Measurements from ENCODE around the gene KCNMA1. TPM values are rescaled to one million over a fixed set of nuclear protein-coding genes. Genes with fewer than 3 reads are reported as not detected.
"Not testable (repeated sequence)": the region's sequence is repeated elsewhere in the genome, so short reads cannot be mapped to it uniquely, and the experiment has no call there.

Gene KCNMA1
- total RNA-seq, 1 donor from 2014 or later = 30.1 TPM

DNA sequence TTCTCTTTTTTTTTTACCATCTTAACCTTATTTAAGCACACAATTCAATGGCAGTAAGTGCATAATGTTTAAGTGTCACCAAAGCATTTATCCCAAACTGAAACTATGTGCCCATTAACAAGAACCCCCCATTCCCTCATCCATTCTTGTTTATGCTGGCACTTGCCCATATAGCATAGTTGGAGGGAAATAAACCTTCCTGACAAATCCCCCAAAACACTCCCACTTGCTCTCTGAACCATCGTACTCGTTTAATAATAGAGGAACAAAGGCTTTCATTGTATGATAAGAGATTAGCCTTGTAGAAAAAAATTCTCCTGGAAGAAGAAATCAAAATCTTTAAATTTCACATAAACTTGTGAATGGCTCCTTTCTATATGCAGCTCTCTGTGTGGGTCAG, 26.4 kb upstream of the KCNMA1 start:
- H3K36me3 Mint-ChIP-seq = peaks cover 3% of the 10 kb centered on the region
- peaks cover 28% of the 10 kb centered on the region for H3K4me1 Mint-ChIP-seq (ENCODE audit: unreplicated experiment)
- TF ChIP-seq, protein P1, sequence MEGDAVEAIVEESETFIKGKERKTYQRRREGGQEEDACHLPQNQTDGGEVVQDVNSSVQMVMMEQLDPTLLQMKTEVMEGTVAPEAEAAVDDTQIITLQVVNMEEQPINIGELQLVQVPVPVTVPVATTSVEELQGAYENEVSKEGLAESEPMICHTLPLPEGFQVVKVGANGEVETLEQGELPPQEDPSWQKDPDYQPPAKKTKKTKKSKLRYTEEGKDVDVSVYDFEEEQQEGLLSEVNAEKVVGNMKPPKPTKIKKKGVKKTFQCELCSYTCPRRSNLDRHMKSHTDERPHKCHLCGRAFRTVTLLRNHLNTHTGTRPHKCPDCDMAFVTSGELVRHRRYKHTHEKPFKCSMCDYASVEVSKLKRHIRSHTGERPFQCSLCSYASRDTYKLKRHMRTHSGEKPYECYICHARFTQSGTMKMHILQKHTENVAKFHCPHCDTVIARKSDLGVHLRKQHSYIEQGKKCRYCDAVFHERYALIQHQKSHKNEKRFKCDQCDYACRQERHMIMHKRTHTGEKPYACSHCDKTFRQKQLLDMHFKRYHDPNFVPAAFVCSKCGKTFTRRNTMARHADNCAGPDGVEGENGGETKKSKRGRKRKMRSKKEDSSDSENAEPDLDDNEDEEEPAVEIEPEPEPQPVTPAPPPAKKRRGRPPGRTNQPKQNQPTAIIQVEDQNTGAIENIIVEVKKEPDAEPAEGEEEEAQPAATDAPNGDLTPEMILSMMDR (conservative IDR thresholded peaks at IDR 0.05) = no peak
- DNase-seq (ENCODE audit: extremely low spot score, unreplicated experiment) = no peak
- peak overlapping the region; percentile 32 for H3K27ac Mint-ChIP-seq
- H3K9me3 Mint-ChIP-seq = peaks cover 5% of the 10 kb centered on the region
- no peak overlapping the region for H3K4me3 Mint-ChIP-seq
- H3K27me3 Mint-ChIP-seq = peaks cover 15% of the 10 kb centered on the region

DNA sequence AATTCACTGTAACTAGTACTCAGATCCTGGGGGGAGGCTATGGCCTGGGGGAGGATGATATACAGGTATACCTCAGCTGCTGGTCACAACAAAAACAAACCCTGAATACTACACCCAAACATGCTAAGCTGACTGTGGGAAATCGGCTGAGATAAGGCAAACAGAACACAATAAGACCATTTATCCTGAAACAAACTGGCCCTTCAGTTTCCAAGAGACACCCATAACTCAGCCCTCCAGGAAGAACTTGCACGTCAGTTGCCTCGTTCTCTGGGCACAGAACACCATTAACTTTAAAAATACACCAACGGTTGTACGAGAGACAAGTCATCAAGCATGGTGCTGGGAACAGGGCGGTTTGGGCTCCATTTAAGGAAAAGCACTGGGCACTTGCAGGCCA, 24.1 kb upstream of the KCNMA1 start:
- peaks cover 17% of the 10 kb centered on the region for H3K9me3 Mint-ChIP-seq
- peaks cover 28% of the 10 kb centered on the region for H3K4me1 Mint-ChIP-seq (ENCODE audit: unreplicated experiment)
- H3K27me3 Mint-ChIP-seq = peaks cover 6% of the 10 kb centered on the region
- peaks cover 6% of the 10 kb centered on the region for H3K36me3 Mint-ChIP-seq
- TF ChIP-seq, protein P1 (conservative IDR thresholded peaks at IDR 0.05) = no peak
- H3K4me3 Mint-ChIP-seq = no peak overlapping the region
- H3K27ac Mint-ChIP-seq = no peak overlapping the region
- no peak for DNase-seq (ENCODE audit: extremely low spot score, unreplicated experiment)

DNA sequence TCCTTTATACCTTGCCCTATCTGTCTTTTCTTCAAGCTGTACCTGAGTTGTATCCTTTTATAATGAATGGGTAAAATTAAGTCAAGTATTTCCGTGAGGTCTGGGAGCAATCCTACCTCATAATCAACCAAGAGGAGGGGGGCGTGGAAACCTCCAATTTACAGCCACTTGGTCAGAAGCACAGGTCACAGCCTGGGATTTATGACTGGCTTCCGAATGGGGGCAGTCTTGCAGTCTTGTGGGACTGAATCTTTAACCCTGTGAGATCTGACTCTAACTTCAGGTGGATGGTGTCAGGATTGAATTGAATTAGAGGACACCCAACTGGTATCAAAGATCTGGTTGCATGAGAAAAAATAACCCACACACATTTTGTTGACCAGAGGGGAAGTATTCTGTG, 23.5 kb upstream of the KCNMA1 start:
- H3K36me3 Mint-ChIP-seq = peaks cover 6% of the 10 kb centered on the region
- H3K27ac Mint-ChIP-seq = no peak overlapping the region
- H3K9me3 Mint-ChIP-seq = peaks cover 17% of the 10 kb centered on the region
- no peak for DNase-seq (ENCODE audit: extremely low spot score, unreplicated experiment)
- TF ChIP-seq, protein P1 (conservative IDR thresholded peaks at IDR 0.05) = no peak
- H3K4me1 Mint-ChIP-seq (ENCODE audit: unreplicated experiment) = peaks cover 28% of the 10 kb centered on the region
- peaks cover 7% of the 10 kb centered on the region for H3K27me3 Mint-ChIP-seq
- H3K4me3 Mint-ChIP-seq = no peak overlapping the region

- peaks cover 25% of the 10 kb centered on the region for H3K4me1 Mint-ChIP-seq (ENCODE audit: unreplicated experiment)
- H3K27ac Mint-ChIP-seq = peak overlapping the region; percentile 9
- peaks cover 17% of the 10 kb centered on the region for H3K9me3 Mint-ChIP-seq
Observed at GRCh38 chr10:77659046-77659670, 21.6 kb upstream of the KCNMA1 start.

DNA sequence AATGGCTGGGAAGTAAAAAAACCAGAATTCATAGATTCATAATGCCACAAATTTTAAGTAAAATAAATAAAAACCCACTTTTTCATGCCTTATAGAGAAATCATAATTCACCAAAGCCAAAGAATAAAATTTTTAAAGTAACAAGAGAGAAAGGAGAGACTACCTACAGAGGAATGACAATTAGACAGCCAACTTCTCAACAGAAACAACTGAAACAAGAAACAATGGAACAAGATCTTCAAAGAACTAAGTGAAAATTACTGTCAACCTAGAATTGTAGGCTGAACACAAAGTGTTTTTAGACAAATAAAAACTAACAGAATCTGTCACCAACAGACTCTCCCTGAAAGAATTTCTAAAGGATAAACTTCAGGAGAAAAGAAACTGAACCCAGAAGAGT, 15.6 kb upstream of the KCNMA1 start:
- peaks cover 3% of the 10 kb centered on the region for H3K4me1 Mint-ChIP-seq (ENCODE audit: unreplicated experiment)
- no peaks in the 10 kb centered on the region for H3K36me3 Mint-ChIP-seq
- H3K4me3 Mint-ChIP-seq = no peak overlapping the region
- peaks cover 9% of the 10 kb centered on the region for H3K9me3 Mint-ChIP-seq
- TF ChIP-seq, protein P1 (conservative IDR thresholded peaks at IDR 0.05) = no peak
- no peak for DNase-seq (ENCODE audit: extremely low spot score, unreplicated experiment)
- H3K27me3 Mint-ChIP-seq = peaks cover 10% of the 10 kb centered on the region
- no peak overlapping the region for H3K27ac Mint-ChIP-seq

More at GRCh38 chr10:77659046-77659670, 21.6 kb upstream of the KCNMA1 start:
- H3K4me3 Mint-ChIP-seq; DNase-seq (ENCODE audit: extremely low spot score, unreplicated experiment); H3K36me3 Mint-ChIP-seq; H3K27me3 Mint-ChIP-seq: not testable (repeated sequence)

DNA sequence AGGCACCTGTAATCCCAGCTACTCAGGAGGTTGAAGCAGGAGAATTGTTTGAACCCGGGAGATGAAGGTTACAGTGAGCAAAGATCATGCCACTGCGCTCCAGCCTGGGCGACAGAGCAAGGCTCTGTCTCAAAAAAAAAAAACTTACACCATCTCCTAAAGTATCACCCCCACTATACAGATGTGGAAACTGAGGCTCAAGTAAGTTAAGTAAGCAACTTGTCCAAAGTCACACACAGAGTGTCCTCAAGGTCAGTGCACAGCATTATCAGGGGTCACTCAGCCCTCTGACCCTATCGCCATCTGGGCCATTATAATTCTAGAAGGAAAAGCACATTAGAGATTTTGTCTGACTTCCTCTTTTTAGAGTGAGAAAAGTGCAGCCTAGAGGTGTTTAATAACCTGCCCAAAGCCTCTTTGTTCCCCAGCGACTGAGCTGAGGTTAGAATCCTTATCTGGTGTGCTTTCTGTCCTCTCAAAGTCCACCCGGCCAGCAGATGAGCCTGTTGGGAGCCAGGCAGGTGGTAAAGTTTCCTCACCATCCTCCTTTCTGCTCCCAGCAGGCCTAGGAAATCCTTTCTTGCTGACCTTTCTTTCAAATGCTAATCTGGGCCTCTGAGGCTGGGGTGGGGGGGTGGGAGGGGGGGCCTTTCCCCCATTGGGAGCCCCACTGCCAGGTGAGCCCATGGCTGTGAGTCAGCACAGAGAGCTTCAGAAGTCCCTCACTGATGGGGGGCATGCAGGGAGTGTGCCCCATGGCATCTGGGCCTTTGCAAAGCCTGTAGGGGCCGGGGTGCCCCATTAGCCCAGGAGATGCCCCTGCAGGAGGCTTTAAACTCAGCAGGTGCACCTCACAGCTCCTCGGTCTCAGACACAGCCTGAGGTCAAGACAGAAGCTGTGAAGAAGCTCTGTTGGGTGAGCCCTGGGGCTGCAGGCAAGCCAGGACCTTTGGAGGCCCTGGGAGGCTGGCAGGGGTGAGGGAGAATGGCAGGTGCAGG, 12.0 kb upstream of the KCNMA1 start:
- Mint-ChIP-seq H3K27ac (no peak overlapping the region), H3K36me3 (no peaks in the 10 kb centered on the region), H3K4me1 (ENCODE audit: unreplicated experiment) (peaks cover 10% of the 10 kb centered on the region), H3K27me3 (peaks cover 10% of the 10 kb centered on the region), H3K4me3 (no peak overlapping the region), H3K9me3 (peaks cover 4% of the 10 kb centered on the region)
- no peak for DNase-seq (ENCODE audit: extremely low spot score, unreplicated experiment)
- TF ChIP-seq, protein P1 (conservative IDR thresholded peaks at IDR 0.05) = no peak
